Measurements from ENCODE around the gene JARID2. TPM values are rescaled to one million over a fixed set of nuclear protein-coding genes. Genes with fewer than 3 reads are reported as not detected.
A peak's percentile ranks its signal among the peaks of the same experiment; 100 is the strongest.

JARID2 gene
- total RNA-seq, 6 experiments from 2014 or later: 2.5 to 3.9 (median 3.0) TPM

DNA sequence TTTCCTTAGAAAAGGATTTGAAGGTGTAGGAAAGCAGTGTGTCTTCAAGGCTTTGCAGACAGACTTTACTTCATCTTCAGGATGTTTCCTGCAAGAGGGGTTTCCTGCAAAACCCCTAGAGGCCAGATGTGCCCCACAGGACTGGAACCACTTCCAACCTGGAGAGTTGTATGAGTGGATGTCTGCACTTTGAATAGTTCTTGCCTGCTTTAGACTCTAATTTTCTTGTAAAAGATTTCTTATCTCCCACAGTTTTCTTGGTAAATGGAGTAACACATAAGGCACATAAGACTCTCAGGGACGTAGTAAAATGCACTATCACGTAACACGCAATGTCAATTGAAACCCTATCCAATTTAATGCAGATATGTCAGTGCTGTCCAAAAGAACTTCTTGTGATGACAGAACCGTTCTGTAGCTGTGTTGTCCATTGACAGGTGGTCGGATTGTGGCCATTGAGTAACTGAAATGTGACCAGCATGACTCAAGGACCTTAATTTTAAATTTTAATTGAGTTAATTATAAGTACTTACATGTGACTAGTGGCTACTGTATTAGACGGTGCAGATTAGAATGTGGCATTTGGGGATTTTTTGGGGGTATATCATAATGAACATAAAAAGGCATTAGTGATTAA lies 118.7 kb downstream of the JARID2 start:
- TF ChIP-seq, protein P1, sequence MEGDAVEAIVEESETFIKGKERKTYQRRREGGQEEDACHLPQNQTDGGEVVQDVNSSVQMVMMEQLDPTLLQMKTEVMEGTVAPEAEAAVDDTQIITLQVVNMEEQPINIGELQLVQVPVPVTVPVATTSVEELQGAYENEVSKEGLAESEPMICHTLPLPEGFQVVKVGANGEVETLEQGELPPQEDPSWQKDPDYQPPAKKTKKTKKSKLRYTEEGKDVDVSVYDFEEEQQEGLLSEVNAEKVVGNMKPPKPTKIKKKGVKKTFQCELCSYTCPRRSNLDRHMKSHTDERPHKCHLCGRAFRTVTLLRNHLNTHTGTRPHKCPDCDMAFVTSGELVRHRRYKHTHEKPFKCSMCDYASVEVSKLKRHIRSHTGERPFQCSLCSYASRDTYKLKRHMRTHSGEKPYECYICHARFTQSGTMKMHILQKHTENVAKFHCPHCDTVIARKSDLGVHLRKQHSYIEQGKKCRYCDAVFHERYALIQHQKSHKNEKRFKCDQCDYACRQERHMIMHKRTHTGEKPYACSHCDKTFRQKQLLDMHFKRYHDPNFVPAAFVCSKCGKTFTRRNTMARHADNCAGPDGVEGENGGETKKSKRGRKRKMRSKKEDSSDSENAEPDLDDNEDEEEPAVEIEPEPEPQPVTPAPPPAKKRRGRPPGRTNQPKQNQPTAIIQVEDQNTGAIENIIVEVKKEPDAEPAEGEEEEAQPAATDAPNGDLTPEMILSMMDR (IDR thresholded peaks at IDR 0.05): no peak
- no peak overlapping the region for H3K27ac ChIP-seq
- no peak for ATAC-seq
- peaks cover 0 to 37% (median 17%) of the 10 kb centered on the region in 4 donors for H3K4me1 ChIP-seq
- intact Hi-C loops (cut with DNase I): no loop called here
- no peak overlapping the region for H3K4me3 ChIP-seq
- no peaks in the 10 kb centered on the region for H3K9me3 ChIP-seq
- H3K36me3 ChIP-seq: no peaks in the 10 kb centered on the region
- WGBS (ENCODE audit: insufficient coverage, low coverage, low lambda C conversion rate, missing lambda C conversion rate): 72% methylated on average over 6 of the region's 6 CpGs
- DNase-seq: no peak
- H3K27me3 ChIP-seq: no peaks in the 10 kb centered on the region

DNA sequence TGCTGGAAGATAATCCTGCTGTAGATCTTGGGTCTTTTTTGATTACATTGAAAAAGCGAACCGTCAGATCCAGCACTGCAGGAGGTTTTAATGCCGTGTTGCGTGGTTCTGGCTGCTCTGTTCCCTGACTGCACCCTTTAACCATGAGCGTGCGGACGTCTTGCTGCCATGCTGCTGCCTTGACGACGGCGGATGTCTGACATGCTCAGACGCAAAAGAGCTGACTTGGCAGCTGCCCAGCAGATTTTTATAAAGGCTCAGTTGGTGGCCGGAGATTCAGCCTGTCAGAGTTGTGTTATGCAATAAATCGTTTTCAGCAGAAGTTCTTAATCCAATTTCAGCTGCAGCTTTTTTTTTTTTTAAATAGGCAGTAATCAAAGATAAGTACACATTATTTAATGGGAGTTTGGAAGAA lies 119.4 kb downstream of the JARID2 start:
- WGBS (ENCODE audit: insufficient coverage, low coverage, low lambda C conversion rate, missing lambda C conversion rate): 2% methylated on average over 13 of the region's 13 CpGs
- Histone ChIP-seq H3K9me3 (no peaks in the 10 kb centered on the region), H3K4me1 (peaks cover 0 to 37% (median 17%) of the 10 kb centered on the region in 4 donors)

DNA sequence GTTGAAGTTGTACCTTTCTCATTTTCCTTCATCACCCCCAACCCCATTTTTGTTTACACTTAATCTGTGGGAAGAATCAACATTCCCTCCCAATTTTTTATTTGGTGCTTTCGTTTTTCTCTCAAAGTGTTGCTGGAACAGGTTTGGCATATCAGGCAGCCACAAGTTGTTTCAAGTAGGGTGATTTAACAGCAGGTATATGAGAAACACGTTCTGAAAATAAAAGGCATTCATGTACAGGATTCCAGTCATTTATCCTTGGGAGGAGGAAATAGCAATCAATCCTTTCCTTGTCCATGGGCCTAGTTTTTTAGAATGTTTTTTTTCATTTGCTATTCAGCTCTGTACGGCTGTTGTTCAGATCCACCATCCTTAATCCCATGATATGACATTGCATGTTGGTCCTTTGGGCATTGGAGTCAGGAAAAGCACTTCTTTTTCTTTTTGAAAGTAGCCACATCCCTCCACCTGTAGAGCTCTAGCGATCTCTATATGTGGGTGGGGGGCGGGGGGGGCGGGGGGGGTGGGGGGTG lies 120.2 kb downstream of the JARID2 start:
- H3K4me1 ChIP-seq: peaks cover 0 to 37% (median 17%) of the 10 kb centered on the region in 4 donors
- ATAC-seq: no peak

More for the DNA sequence above, 119.4 kb downstream of the JARID2 start:
- Histone ChIP-seq H3K36me3 (no peaks in the 10 kb centered on the region), H3K27me3 (no peaks in the 10 kb centered on the region), H3K27ac (no peak overlapping the region), H3K4me3 (no peak overlapping the region)
- DNase-seq: peak; percentile 73 to 79 (median 75)
- TF ChIP-seq POLR2A (IDR thresholded peaks at IDR 0.05): no peak
- TF ChIP-seq, protein P1 (IDR thresholded peaks at IDR 0.05): no peak
- ATAC-seq: peak; percentile 55 to 77 (median 63)
- intact Hi-C loops (cut with DNase I): no loop called here

DNA sequence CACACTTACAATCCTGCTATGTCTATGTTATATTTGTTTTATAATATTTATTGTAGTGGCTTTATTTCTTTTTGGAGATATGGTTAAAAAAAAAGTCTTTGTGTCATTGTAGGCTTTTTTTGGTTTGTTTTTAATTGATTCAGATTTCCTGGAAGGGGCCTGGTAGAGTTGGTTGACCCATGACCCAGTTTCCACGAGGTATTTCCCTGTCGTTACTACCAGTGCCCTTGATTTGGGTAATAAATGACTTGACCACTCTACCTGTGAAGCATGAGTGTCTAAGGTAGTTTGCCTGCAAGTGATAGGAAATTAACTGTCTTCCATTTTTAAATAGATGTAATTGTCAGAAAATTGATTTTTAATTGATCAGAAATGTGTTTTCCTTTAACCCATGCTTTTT lies 121.0 kb downstream of the JARID2 start:
- Histone ChIP-seq H3K4me1 (peaks cover 0 to 37% (median 17%) of the 10 kb centered on the region in 4 donors), H3K27ac (no peak overlapping the region), H3K27me3 (no peaks in the 10 kb centered on the region), H3K9me3 (no peaks in the 10 kb centered on the region), H3K36me3 (no peaks in the 10 kb centered on the region), H3K4me3 (no peak overlapping the region)
- TF ChIP-seq POLR2A (IDR thresholded peaks at IDR 0.05): no peak
- TF ChIP-seq, protein P1 (IDR thresholded peaks at IDR 0.05): no peak
- DNase-seq: no peak
- peak; percentile 42 to 73 (median 68) for ATAC-seq
- WGBS (ENCODE audit: insufficient coverage, low coverage, low lambda C conversion rate, missing lambda C conversion rate): 11% methylated on average over 2 of the region's 2 CpGs
- intact Hi-C loops (cut with DNase I): no loop called here

More for the DNA sequence above, 120.2 kb downstream of the JARID2 start:
- Histone ChIP-seq H3K27me3 (no peaks in the 10 kb centered on the region), H3K9me3 (no peaks in the 10 kb centered on the region), H3K4me3 (no peak overlapping the region), H3K36me3 (no peaks in the 10 kb centered on the region), H3K27ac (no peak overlapping the region)
- intact Hi-C loops (cut with DNase I): no loop called here
- TF ChIP-seq POLR2A (IDR thresholded peaks at IDR 0.05): no peak
- no peak for DNase-seq
- 22% methylated on average over 6 of the region's 6 CpGs for WGBS (ENCODE audit: insufficient coverage, low coverage, low lambda C conversion rate, missing lambda C conversion rate)

DNA sequence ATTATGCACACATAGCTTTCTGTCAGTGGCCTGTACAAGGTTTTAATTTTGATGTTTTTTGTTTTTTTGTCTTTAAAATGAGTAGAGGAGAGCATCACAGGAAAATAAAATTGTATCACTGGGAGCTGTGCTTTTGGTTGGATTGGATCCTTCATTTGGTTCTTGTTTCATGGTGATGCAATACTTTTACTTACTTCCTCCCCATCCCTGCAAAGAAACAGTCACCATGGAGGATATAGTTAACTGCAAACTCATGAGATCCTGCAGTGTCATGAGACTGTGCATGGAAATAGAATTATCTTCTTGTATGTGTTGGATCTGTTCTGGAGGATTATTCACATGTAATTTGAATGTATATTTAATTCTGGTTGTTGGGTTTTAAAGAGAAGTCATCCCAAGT lies 122.3 kb downstream of the JARID2 start:
- intact Hi-C loops (cut with DNase I): no loop called here

More for the DNA sequence above, 122.3 kb downstream of the JARID2 start:
- Histone ChIP-seq H3K4me3 (no peak overlapping the region), H3K4me1 (peaks cover 0 to 30% (median 14%) of the 10 kb centered on the region in 4 donors), H3K36me3 (no peaks in the 10 kb centered on the region), H3K27me3 (no peaks in the 10 kb centered on the region), H3K9me3 (no peaks in the 10 kb centered on the region), H3K27ac (no peak overlapping the region)
- ATAC-seq (peak in 2 of 4 donors; percentile 24 to 40), DNase-seq (no peak)
- TF ChIP-seq, protein P1 (IDR thresholded peaks at IDR 0.05): no peak
- TF ChIP-seq POLR2A (IDR thresholded peaks at IDR 0.05): no peak
